OCI-LY3 (cell line): ENCODE results near the gene CUX1.
"Not testable (repeated sequence)": the region's sequence is repeated elsewhere in the genome, so short reads cannot be mapped to it uniquely, and the experiment has no call there.

ENCODE experiments used
- H2AFZ ChIP-seq: fragments of 200-600, 300-600 bp; shearing (Covaris generic); 2 replicates; pipeline ENCODE4 v1.6.0; 2014; ENCODE audit warnings: antibody characterized with exemption, low read depth, low read length
- H3K27ac ChIP-seq: fragments of 200-600, 300-600 bp; sonication (generic); 2 replicates; pipeline ENCODE4 v1.5.1; 2014; ENCODE audit warnings: mild to moderate bottlenecking, low read length, moderate library complexity, mixed read lengths
- H3K27me3 ChIP-seq: fragments of 200-600, 300-600 bp; sonication (generic); 2 replicates; pipeline ENCODE4 v1.6.1; 2014; ENCODE audit warnings: low read depth, low read length, mixed read lengths
- H3K36me3 ChIP-seq: fragments of 200-600, 300-600 bp; sonication (generic); replicated peaks from 2 replicates; pipeline ENCODE3; 2014; ENCODE audit warnings: low read depth, low read length, mixed read lengths
- H3K4me1 ChIP-seq: fragments of 300-600, 200-600 bp; sonication (generic); 2 replicates; pipeline ENCODE4 v1.6.1; 2014; ENCODE audit warnings: low read length, mixed read lengths
- H3K4me2 ChIP-seq: fragments of 200-600, 300-600 bp; sonication (generic); 2 replicates; pipeline ENCODE4 v1.6.1; 2014; ENCODE audit warnings: low read length, mixed read lengths
- H3K4me3 ChIP-seq: fragments of 300-600, 200-600 bp; sonication (generic); 2 replicates; pipeline ENCODE4 v1.5.1; 2014; ENCODE audit warnings: antibody characterized with exemption, mild to moderate bottlenecking, low read length, moderate library complexity
- H3K79me2 ChIP-seq: fragments of 300-600, 200-600 bp; shearing (Covaris generic); 2 replicates; pipeline ENCODE4 v1.6.1; 2014; ENCODE audit warnings: mild to moderate bottlenecking, low read length, mixed read lengths
- H3K9ac ChIP-seq: fragments of 300-600, 200-600 bp; shearing (Covaris generic); 2 replicates; pipeline ENCODE4 v1.6.0; 2014; ENCODE audit warnings: mild to moderate bottlenecking, low read length, moderate library complexity
- H3K9me3 ChIP-seq: fragments of 200-600, 300-600 bp; shearing (Covaris generic); 2 replicates; pipeline ENCODE4 v1.6.1; 2014; ENCODE audit warnings: low read length, mixed read lengths; ENCODE audit not compliant: insufficient read depth
- H4K20me1 ChIP-seq: fragments of 200-600, 300-600 bp; sonication (generic); 2 replicates; pipeline ENCODE4 v1.6.1; 2016; ENCODE audit warnings: low read length, mixed read lengths; ENCODE audit not compliant: insufficient read depth
- CTCF ChIP-seq: fragments of 200-600, 300-600 bp; sonication (generic); IDR thresholded peaks from 2 replicates; pipeline ENCODE4 v1.5.1; 2014; ENCODE audit warnings: antibody characterized with exemption, low read length, low read depth
- EZH2phosphoT487 ChIP-seq: fragments of 200-600 bp; shearing (Covaris generic); IDR thresholded peaks from 2 replicates; pipeline ENCODE4 v1.6.1; 2018; ENCODE audit warnings: antibody characterized with exemption, mixed run types, low read depth

CUX1 gene

GRCh38 chr7:102129636-102130370 lies 312.4 kb downstream of the CUX1 start:
- H3K9me3 ChIP-seq = no peaks in the 10 kb centered on the region
- H3K4me3 ChIP-seq = no peak overlapping the region
- H3K79me2 ChIP-seq = no peaks in the 10 kb centered on the region
- H3K4me2 ChIP-seq = no peak overlapping the region
- H3K9ac ChIP-seq = no peak overlapping the region
- H3K36me3 ChIP-seq = peaks cover 6% of the 10 kb centered on the region
- H3K27ac ChIP-seq = no peak overlapping the region
- peaks cover 22% of the 10 kb centered on the region for H3K4me1 ChIP-seq
- H4K20me1 ChIP-seq = no peaks in the 10 kb centered on the region
- no peaks in the 10 kb centered on the region for H3K27me3 ChIP-seq
- H2AFZ ChIP-seq = no peak overlapping the region
- TF ChIP-seq CTCF (no peak), EZH2phosphoT487 (no peak)

- no peaks in the 10 kb centered on the region for H4K20me1 ChIP-seq
- H2AFZ ChIP-seq = no peak overlapping the region
- peak overlapping the region; percentile 61 for H3K4me3 ChIP-seq
- no peaks in the 10 kb centered on the region for H3K9me3 ChIP-seq
- H3K27me3 ChIP-seq = no peaks in the 10 kb centered on the region
- TF ChIP-seq EZH2phosphoT487 (no peak), CTCF (no peak)
- H3K79me2 ChIP-seq = no peaks in the 10 kb centered on the region
- peaks cover 3% of the 10 kb centered on the region for H3K36me3 ChIP-seq
- H3K9ac ChIP-seq = 0 out of 2 replicates have a peak overlapping the region, but pooled peaks have one; percentile 2
- peak overlapping the region; percentile 74 for H3K4me2 ChIP-seq
- H3K27ac ChIP-seq = peak overlapping the region; percentile 60
- H3K4me1 ChIP-seq = peaks cover 14% of the 10 kb centered on the region
Measured at GRCh38 chr7:102132209-102132752, 314.9 kb downstream of the CUX1 start.

- no peaks in the 10 kb centered on the region for H3K9me3 ChIP-seq
- H3K27ac ChIP-seq = no peak overlapping the region
- H2AFZ ChIP-seq = no peak overlapping the region
- H3K27me3 ChIP-seq = no peaks in the 10 kb centered on the region
- no peak overlapping the region for H3K4me2 ChIP-seq
- H3K9ac ChIP-seq = no peak overlapping the region
- H4K20me1 ChIP-seq = no peaks in the 10 kb centered on the region
- TF ChIP-seq EZH2phosphoT487 (no peak), CTCF (no peak)
- no peaks in the 10 kb centered on the region for H3K79me2 ChIP-seq
- peaks cover 3% of the 10 kb centered on the region for H3K36me3 ChIP-seq
- peaks cover 17% of the 10 kb centered on the region for H3K4me1 ChIP-seq
- no peak overlapping the region for H3K4me3 ChIP-seq
Measured at GRCh38 chr7:102138676-102139075, 321.2 kb downstream of the CUX1 start.

- Histone ChIP-seq H3K27ac (peak overlapping the region; percentile 79), H4K20me1 (no peaks in the 10 kb centered on the region), H3K4me1 (peaks cover 17% of the 10 kb centered on the region), H2AFZ (no peak overlapping the region), H3K4me3 (peak overlapping the region; percentile 62), H3K79me2 (no peaks in the 10 kb centered on the region), H3K9me3 (no peaks in the 10 kb centered on the region), H3K36me3 (peaks cover 3% of the 10 kb centered on the region), H3K9ac (no peak overlapping the region), H3K4me2 (peak overlapping the region; percentile 87), H3K27me3 (no peaks in the 10 kb centered on the region)
- no peak for TF ChIP-seq CTCF
- no peak for TF ChIP-seq EZH2phosphoT487
Measured at GRCh38 chr7:102140952-102141370, 323.5 kb downstream of the CUX1 start.

GRCh38 chr7:102142433-102142832 lies 325.0 kb downstream of the CUX1 start:
- H3K36me3 ChIP-seq, H3K79me2 ChIP-seq, H3K27me3 ChIP-seq, H4K20me1 ChIP-seq, H2AFZ ChIP-seq, H3K4me2 ChIP-seq, H3K4me3 ChIP-seq, H3K9ac ChIP-seq, H3K9me3 ChIP-seq, H3K27ac ChIP-seq: not testable (repeated sequence)
- peaks cover 30% of the 10 kb centered on the region for H3K4me1 ChIP-seq
